Activated naive CD4-positive, alpha-beta T cell treated with Interleukin-2 at 50 U/mL for 16 hours (primary cell): ENCODE data around the gene SUPT5H.
A peak's percentile ranks its signal among the peaks of the same experiment; 100 is the strongest.
"Not testable (repeated sequence)": the region's sequence is repeated elsewhere in the genome, so short reads cannot be mapped to it uniquely, and the experiment has no call there.

Experiments
- DNase-seq: peaks from one replicate; pipeline ENCODE4 v3.0.0-alpha.2; 2020

The SUPT5H gene

GRCh38 chr19:39426170-39426569 lies 19.2 kb upstream of the SUPT5H start:
- no peak for DNase-seq

GRCh38 chr19:39427707-39428106 lies 17.7 kb upstream of the SUPT5H start:
- DNase-seq, result no peak

- DNase-seq, result no peak
Observed at GRCh38 chr19:39428283-39429112, 16.9 kb upstream of the SUPT5H start.

GRCh38 chr19:39430675-39431593 lies 14.4 kb upstream of the SUPT5H start:
- DNase-seq, result peak; percentile 83

- DNase-seq, result no peak
Observed at GRCh38 chr19:39432677-39433025, 12.7 kb upstream of the SUPT5H start.

GRCh38 chr19:39433480-39434079 lies 11.8 kb upstream of the SUPT5H start:
- no peak for DNase-seq

- DNase-seq, result no peak
Observed at GRCh38 chr19:39434123-39435076, 11.0 kb upstream of the SUPT5H start.

GRCh38 chr19:39435499-39436349 lies 9.7 kb upstream of the SUPT5H start, which contains the start of gene RPS16:
TSS of gene RPS16 (minus strand) at chr19:39435949. CDS start at chr19:39435895, 54 bp downstream.
- DNase-seq, result peak; percentile 100

GRCh38 chr19:39436350-39436716 lies 9.0 kb upstream of the SUPT5H start:
- DNase-seq, result no peak

- DNase-seq, result no peak
Observed at GRCh38 chr19:39438270-39438934, 7.0 kb upstream of the SUPT5H start.

- DNase-seq, result no peak
Observed at GRCh38 chr19:39444598-39445195, 685 bp upstream of the SUPT5H start.

GRCh38 chr19:39446365-39447084 lies 1.1 kb downstream of the SUPT5H start:
- no peak for DNase-seq

- DNase-seq, result no peak
Observed at GRCh38 chr19:39448271-39448670, 2.9 kb downstream of the SUPT5H start.

GRCh38 chr19:39449116-39449797 lies 3.9 kb downstream of the SUPT5H start:
- no peak for DNase-seq

- DNase-seq, result not testable (repeated sequence)
Observed at GRCh38 chr19:39451257-39451656, 5.9 kb downstream of the SUPT5H start.

- no peak for DNase-seq
Observed at GRCh38 chr19:39463403-39463802, 18.0 kb downstream of the SUPT5H start.

GRCh38 chr19:39465956-39466747 lies 20.8 kb downstream of the SUPT5H start:
- DNase-seq, result no peak

GRCh38 chr19:39467941-39468340 lies 22.6 kb downstream of the SUPT5H start:
- DNase-seq, result no peak
